SKM-1 treated with dmso at 0.1 percent for 144 hours (cell line): ENCODE data around the gene LRRC26.

Source experiments
- DNase-seq: peaks from one replicate; lab custom pipeline; 2025; ENCODE audit not compliant: unreplicated experiment; lab: John Stamatoyannopoulos, UW

The LRRC26 gene

DNA sequence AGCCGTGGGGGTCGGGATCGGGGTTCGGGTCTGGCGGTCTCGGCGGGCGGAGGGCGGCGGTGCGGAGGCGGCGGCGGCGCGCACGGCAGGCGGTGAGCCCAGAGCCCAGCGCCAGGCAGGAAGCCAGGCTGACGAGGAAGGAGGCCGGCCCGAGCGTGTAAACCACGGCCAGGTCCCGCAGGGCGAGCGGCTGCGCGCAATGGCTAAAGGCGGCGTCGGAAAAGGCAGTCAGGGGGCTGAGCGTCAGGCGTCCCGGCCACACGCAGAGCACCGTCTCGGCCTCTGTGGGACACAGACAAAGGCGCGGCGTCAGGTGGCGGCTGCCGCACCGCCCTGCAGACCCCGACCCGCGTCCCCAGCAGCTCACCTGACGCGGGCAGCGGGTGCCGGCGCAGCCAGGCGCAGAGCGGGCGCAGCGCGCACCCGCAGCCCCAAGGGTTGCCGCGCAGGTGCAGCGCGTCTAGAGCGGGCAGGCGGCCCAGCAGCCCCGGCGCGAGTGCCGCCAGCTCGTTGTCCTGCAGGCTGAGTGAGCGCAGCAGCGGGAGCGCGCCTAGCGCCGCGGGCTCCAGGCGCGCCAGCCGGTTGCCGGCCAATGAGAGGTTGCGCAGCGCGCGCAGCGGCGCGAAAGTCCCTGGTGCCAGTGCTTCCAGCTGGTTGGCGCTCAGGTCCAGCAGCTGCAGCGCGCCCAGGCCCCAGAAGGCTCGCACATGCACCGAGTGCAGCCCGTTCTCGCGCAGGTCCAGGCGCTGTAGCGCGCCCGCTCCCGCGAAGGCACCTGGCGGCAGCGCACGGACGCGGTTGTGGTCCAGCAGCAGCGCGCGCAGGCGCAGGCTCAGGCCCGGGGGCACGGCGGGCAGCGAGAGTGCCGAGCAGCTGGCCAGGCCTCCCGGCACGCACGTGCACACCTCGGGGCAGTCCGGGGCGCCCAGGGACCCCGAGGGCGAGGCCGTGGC lies 671 bp downstream of the LRRC26 start:
- DNase-seq: no peak

DNA sequence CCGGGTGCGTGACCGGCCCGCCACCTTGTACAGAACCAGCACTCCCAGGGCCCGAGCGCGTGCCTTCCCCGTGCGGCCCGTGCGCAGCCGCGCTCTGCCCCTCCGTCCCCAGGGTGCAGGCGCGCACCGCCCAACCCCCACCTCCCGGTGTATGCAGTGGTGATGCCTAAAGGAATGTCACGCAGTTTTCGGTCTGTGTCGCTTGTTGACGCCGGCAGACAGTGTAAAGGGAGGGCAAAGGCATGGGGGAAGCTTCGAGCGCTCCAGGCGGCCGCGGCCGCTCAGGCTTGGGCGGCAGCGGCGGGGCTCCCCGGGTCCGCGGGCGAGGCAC lies 1.3 kb downstream of the LRRC26 start:
- DNase-seq: no peak

DNA sequence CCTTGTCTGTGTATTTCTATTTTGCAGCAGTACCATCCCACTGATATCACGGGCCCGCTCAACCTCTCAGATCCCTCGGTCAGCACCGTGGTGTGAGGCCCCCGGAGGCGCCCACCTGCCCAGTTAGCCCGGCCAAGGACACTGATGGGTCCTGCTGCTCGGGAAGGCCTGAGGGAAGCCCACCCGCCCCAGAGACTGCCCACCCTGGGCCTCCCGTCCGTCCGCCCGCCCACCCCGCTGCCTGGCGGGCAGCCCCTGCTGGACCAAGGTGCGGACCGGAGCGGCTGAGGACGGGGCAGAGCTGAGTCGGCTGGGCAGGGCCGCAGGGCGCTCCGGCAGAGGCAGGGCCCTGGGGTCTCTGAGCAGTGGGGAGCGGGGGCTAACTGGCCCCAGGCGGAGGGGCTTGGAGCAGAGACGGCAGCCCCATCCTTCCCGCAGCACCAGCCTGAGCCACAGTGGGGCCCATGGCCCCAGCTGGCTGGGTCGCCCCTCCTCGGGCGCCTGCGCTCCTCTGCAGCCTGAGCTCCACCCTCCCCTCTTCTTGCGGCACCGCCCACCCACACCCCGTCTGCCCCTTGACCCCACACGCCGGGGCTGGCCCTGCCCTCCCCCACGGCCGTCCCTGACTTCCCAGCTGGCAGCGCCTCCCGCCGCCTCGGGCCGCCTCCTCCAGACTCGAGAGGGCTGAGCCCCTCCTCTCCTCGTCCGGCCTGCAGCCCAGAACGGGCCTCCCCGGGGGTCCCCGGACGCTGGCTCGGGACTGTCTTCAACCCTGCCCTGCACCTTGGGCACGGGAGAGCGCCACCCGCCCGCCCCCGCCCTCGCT lies 1.9 kb downstream of the LRRC26 start:
- DNase-seq: no peak

DNA sequence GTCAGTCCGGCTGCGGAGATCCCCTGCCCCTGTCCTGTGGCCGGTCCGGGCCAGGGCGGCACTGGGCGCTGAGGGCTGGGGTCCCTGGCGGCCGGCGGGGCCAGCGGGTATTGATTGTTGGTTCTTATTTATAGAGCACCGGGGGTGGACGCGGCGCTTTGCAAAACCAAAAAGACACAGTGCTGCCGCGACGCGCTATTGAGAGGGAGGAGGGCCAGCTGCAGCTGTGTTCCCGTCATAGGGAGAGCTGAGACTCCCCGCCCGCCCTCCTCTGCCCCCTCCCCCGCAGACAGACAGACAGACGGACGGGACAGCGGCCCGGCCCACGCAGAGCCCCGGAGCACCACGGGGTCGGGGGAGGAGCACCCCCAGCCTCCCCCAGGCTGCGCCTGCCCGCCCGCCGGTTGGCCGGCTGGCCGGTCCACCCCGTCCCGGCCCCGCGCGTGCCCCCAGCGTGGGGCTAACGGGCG lies 2.5 kb downstream of the LRRC26 start:
- no peak for DNase-seq

DNA sequence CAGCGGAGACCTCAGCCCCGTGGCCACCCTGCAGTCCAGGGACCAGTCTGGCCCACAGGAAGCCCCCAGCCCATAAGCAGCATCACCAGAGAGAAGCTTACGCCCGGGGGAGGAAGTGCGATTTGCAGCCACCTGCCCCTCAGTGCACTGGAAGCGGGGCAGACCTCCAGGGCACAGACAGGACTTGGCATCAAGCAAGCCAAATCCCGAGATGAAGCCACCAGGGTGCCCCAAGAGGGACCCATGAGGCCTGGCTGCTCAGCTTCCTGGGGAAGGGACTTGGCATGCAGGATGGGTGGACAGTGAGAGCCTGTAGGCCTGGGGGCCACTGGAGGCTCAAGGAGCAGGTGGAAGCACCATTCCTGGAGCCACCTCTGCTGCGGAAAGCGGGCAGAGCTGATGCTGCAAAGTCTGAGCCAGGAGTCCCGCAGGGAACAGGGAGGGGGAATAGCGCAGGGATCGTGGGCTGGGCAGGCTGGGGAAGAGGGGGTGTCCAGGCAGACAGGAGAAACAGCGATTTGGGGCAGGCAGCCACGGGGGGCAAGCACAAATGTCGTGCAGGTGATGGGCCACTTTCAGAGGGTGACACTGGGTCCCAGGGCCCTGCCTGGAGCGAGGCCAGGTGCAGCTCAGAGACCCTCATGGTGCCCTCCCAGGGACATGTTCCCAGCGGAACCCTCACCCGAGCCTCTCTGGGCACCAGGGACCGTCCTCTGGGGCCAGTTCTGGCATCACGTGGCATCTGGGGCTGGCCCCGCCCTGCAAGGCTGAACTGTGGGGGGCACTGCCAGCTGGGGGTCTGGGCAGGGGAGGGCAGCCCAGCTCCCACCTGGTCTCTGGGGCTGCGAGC lies 3.2 kb downstream of the LRRC26 start:
- no peak for DNase-seq

DNA sequence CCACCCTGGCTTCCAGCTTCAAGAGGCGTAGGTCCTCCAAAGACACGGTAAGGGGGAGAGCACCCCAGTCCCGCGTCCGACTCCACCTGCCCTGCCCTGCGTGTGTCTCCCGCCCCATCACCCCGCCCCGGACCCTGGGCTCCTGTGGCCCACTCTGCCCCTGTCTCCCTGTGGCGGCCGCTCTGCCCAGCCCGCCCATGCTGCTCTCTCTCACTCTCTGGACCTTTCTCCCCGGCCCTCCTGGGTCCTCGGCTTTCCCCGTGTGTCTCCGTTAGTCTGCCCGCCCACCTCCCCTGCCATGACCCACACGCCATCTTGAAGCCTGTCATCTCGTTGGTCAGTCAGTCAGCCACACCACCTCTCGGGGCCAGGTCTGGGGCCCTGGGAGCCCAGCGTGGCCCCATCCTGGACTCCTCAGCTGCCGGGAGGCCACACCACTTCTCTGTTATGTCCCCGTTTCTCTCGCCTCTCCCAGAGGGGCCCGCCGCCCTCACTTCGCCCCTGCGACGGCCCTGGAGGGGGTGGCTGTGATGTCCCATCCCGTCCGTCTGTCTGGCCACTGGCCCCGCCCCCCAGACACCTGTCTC lies 4.5 kb downstream of the LRRC26 start:
- DNase-seq: no peak

DNA sequence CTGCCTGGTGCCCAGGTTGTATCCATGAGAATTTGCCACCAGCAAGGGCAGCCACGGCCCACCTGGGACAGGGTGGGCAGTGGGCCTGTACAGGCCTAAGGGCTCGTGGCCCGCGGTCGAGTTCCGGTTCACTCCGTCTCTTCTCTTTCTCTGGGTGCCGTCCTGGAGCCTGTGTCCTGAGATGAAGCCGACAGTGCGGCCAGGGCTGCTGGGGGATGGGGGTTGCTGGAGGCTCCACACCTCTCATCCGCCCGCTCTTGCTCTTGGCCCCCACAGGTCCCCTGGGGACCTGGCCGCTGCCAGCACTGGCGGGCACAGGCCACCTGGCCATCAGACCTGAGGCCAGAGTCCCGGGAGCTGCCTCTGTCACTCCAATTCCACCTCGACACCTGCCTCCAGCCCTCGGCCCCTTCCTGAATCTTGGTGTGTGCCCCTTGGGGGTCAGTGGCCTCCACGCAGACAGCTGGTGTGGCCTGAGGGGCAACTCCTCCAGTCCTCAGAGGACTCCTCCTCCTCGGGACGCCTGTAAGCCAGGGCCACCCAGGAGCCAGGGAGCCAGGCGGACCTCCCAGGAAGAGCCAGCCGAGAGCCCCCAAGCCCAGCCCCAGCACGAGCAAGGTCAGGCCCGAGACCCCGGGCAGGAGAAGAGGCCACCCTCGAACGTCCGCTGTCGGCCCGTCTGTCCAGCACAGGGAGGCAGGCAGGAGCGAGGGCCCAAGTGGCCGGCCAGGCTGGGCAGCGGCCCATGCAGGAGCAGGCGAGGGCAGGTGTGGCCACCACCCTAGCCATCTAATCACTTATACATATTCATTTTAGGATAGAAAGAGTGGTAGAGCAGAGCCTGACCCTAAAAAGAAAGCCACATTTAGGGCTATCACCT lies 5.2 kb downstream of the LRRC26 start:
- DNase-seq: no peak

DNA sequence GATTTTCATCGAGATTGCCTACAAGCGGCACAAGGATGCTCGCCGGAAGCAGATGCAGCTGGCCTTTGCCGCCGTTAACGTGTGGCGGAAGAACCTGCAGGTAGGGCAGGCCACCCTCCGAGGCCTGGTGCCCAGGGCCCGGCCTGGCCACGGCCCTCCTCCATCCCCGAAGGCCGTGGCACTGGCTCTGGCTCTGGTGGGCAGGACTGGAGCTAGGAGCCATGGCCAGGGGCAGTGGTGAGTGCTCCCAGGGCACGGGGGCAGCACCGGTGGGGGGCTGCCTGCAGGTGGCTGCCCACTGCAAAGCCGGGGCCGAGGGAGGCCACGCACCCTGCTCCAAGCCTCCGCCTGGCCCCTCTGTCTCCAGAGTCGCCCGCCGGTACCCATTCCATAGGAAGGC lies 6.0 kb downstream of the LRRC26 start:
- no peak for DNase-seq

DNA sequence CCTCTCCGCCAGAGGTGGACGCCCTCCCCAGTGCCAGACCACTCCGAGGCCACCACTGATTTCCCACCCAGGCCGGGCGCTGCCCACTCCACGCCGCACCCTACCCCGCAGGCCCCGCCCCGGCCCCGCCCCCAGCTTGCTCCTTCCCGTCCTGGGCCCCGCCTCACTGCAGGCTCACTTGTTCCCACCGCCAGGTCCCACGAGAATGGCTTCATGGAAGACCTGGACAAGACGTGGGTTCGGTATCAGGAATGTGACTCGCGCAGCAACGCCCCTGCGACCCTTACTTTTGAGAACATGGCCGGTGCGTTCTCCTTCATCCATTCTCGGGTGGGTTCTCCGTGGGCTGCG lies 6.5 kb downstream of the LRRC26 start:
- no peak for DNase-seq

DNA sequence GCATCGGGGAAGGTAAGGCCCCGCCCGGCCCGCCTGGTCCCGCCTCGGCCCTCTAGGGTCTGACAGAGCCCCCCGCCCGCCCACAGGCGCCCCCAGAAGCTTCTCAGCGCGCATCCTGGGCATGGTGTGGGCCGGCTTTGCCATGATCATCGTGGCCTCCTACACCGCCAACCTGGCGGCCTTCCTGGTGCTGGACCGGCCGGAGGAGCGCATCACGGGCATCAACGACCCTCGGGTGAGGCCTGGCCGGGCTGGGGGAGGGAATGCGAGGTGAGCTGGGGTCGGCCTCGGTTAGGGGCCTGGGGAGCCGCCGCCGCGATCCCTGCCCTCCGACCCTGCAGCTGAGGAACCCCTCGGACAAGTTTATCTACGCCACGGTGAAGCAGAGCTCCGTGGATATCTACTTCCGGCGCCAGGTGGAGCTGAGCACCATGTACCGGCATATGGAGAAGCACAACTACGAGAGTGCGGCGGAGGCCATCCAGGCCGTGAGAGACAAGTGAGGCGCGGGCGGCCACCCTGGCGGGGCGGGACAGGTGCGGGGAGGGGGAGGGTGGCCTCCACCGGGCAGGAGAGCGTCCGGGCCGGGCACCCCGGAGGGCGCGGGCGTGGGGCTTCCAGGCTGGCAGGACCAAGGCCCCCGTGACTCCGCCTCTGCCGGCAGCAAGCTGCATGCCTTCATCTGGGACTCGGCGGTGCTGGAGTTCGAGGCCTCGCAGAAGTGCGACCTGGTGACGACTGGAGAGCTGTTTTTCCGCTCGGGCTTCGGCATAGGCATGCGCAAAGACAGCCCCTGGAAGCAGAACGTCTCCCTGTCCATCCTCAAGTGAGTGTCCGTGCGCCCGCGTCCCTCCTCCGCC lies 7.1 kb downstream of the LRRC26 start:
- DNase-seq: no peak

DNA sequence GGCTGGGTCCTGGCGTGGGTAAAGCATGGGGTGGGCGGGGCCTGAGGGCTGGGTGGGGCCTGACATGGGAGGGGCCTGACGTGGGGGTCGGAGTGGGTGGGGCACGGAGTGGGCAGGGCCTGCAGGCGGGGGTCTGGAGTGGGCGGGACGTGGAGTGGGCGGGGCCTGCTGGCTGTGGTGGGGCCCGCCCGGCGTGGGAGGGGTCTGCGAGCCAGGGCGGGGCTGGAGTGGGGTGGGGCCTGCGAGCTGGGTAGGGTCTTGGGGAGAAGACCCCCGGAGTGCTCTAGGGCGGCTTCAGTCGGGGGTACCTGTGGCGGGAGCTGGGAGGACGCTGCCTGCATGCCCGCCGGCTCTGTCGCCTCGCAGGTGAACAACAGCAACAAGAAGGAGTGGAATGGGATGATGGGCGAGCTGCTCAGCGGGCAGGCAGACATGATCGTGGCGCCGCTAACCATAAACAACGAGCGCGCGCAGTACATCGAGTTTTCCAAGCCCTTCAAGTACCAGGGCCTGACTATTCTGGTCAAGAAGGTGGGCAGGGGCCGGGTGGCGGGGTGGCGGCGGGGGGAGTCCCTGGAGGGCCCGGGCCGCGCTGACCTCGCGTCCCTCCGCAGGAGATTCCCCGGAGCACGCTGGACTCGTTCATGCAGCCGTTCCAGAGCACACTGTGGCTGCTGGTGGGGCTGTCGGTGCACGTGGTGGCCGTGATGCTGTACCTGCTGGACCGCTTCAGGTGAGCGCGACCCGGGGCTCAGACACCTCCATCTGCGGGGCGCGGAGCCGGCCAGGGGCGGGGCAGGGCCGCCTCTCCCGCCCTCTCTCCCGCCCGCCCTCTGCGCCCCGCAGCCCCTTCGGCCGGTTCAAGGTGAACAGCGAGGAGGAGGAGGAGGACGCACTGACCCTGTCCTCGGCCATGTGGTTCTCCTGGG lies 8.0 kb downstream of the LRRC26 start:
- DNase-seq: no peak

DNA sequence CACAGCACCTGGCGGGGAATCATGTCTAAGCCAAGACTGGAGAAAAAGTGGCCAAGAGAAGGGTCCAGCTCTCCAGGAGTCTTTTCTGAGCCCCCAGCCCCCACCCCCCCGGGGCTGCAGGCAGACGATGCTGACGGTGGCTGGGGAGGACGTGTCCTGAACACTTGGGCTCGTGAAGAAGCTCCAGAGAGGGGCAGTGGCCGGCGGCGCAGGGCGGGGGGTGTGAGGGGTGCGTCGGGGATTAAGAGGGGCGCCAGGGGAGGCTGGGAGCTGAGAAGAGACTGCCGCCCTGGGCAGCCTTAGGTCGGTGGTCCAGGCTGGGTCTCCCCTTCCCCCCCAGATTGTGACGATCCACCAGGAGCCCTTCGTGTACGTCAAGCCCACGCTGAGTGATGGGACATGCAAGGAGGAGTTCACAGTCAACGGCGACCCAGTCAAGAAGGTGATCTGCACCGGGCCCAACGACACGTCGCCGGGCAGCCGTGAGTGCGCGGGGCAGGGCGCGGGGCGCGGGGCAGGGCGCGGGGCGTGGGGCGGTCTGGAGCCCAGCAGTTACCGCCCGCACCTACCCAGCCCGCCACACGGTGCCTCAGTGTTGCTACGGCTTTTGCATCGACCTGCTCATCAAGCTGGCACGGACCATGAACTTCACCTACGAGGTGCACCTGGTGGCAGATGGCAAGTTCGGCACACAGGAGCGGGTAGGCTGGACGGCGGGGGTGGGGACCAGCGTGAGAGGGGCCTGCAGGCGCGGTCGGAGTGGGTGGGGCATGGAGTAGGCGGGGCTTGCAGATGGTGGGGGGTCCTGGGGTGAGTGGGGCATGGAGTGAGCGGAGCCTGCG lies 8.9 kb downstream of the LRRC26 start:
- DNase-seq: no peak

DNA sequence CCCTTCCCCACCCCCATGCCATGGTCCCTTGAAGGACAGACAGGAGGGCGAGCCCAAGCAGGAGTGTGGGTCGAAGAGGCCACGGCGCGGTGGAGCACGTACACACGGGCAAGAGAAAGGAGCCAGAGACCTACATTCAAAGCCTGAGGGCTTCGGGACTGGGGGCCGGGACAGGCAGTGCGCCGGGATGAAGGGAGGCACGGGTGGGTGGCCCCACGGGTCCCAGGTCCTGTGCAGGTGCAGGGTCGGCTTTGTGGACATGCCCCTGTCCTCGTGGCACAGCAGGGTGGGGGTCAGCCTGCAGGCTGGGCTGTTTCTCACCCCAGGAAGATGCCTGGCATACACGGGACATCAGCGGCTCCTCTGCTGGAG lies 9.8 kb downstream of the LRRC26 start:
- DNase-seq: no peak

DNA sequence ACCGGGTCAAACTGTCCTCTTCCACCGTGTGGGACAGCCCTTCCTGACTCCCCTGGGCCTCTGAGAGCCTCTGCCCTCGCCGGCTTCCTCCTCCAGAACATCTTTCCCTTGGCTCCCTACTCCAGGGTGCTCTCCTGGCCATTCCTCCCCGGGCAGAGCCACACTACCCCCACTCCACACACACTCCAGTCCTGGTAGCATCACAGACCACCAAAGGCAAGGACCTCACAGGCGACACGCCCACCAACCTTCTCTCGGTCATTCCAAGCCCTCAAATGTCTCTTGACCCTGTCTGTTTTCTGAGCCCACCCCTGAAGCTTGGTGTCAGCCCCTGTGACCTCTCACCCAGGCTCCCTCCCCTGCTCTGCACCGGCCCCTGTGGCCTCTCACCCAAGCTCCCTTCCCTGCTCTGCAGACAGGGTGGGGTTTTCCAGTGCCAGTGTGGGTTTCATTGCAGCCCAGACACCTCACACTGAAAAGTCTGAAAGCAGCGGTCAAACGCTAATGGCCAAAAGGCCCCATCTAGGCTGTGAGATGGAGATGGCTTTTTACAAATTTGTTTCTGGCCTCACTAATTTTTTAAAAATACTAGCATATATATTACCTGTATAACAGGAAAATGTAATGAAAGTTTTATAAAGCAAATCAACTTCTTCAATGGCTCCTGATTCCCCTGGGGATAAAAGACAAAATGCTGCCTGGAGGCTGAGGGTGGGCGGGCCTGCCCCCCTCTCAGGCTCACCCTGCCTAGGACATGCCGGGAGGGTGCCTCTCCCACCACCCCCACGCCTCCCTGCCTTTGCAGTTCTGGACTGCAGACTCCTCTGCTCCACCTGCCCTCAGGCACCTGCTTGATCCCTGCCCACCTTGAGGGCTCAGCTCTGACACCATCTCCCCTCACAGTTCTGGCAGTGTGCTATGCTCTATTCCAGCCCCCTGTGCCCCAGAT lies 10.5 kb downstream of the LRRC26 start:
- no peak for DNase-seq

DNA sequence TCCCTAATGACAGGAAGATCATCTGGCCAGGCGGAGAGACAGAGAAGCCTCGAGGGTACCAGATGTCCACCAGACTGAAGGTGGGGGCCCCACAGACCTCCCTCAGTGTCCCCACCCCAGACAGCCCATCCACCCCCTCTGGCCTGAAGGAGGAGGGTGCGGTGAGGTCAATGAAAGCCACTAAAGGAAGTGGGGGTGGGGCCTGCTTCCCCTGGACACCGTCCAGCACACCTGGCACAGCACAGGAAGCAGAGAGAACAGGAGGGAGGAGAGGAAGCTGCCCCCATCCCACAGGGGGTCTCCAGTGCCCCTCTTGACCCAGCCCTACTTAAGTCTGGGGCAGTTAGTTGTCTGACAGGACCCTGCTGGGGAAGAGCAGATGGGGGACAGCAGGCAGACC lies 11.2 kb downstream of the LRRC26 start:
- DNase-seq: no peak
